Measurements from ENCODE around the gene BACH2. TPM values are rescaled to one million over a fixed set of nuclear protein-coding genes. Genes with fewer than 3 reads are reported as not detected.

BACH2 gene
- total RNA-seq, 1 donor from 2014 or later: 88.8 TPM

DNA sequence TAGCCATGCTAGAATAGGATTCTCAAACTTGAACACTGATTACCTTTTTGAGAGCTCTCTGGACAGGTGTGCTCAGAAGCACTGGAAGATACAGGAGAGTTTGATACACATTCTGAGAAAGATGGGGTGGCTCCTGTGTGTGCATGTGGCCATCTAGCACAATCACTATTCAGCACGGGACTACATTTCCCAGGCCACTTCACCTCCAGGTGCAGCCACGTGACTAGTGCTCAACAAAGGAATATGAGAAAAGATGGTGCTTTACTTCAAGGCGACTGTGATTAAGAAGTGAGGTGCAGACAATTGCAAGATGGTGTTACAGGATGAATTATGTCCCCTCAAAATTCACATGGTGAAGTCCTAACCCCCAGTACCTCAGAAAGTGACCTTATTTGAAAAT lies 103.8 kb downstream of the BACH2 start:
- no peaks in the 10 kb centered on the region for H3K27me3 Mint-ChIP-seq (ENCODE audit: low read depth)
- DNase-seq (ENCODE audit: low spot score): no peak
- peaks cover 53% of the 10 kb centered on the region for H3K36me3 Mint-ChIP-seq (ENCODE audit: low read depth)
- H3K4me1 Mint-ChIP-seq (ENCODE audit: low read depth): peaks cover 59% of the 10 kb centered on the region
- H3K9me3 Mint-ChIP-seq: peaks cover 4% of the 10 kb centered on the region
- H3K27ac Mint-ChIP-seq: no peak overlapping the region
- H3K4me3 Mint-ChIP-seq (ENCODE audit: low read depth): no peak overlapping the region
- intact Hi-C loops (cut with micrococcal nuclease): loop anchor here (1.0 to 5.0 kb wide), 6 partner anchors 48 to 274 kb away; no protein-coding TSS in a partner anchor

DNA sequence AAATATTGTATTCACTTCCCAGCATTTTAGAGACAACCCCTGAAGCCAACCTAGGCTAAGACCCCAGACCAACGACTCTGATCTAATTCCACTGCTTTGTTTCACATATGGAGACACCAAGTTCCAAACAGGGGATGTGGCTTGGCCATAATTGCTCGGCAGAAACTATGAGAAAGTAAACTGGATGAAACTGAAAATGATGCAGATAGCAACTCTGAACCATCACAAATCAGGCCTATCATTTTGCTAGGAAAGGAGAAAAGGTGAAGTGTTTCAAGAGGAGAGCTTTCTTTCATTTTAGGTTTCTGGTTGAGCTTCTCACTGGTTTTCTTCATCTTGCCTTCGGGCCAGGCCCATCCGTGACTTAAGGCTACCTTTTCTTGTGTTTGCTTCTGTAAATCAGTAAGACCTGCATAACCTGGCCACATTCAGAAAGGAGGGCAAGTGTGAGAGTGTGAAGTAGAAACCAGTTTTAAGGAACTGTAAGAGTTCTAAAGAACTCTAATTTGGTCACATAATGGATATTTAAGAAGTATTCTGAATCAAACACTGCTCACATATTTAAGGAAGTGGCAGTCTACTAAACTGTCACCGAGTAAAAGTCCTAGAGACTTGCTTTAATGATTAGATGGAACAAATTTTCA lies 105.8 kb downstream of the BACH2 start:
- DNase-seq (ENCODE audit: low spot score): no peak
- intact Hi-C loops (cut with micrococcal nuclease): loop anchor here (2.0 to 5.0 kb wide), 7 partner anchors 44 to 276 kb away; no protein-coding TSS in a partner anchor
- peaks cover 78% of the 10 kb centered on the region for H3K4me1 Mint-ChIP-seq (ENCODE audit: low read depth)
- peak overlapping the region; percentile 24 for H3K4me3 Mint-ChIP-seq (ENCODE audit: low read depth)
- no peaks in the 10 kb centered on the region for H3K27me3 Mint-ChIP-seq (ENCODE audit: low read depth)
- H3K9me3 Mint-ChIP-seq: no peaks in the 10 kb centered on the region
- peak overlapping the region; percentile 18 for H3K27ac Mint-ChIP-seq
- H3K36me3 Mint-ChIP-seq (ENCODE audit: low read depth): peaks cover 46% of the 10 kb centered on the region

DNA sequence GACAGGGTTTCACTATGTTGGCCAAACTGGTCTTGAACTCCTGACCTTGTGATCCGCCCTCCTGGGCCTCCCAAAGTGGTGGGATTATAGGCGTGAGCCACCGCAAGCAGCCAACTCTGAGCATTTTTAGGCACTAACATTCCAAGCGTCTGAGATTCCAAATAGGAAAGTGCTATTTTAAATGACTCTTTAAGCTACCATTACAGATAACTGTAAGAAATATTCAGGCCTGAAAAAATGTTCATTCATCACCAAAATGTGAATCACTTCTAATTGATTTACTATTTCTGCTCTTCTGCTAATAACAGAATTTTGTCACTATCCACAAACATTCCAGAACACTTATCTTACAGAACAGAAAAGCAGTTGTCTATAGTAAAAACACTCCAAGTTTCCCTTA lies 106.5 kb downstream of the BACH2 start:
- Mint-ChIP-seq H3K4me3 (ENCODE audit: low read depth) (no peak overlapping the region), H3K36me3 (ENCODE audit: low read depth) (peaks cover 43% of the 10 kb centered on the region), H3K27ac (no peak overlapping the region), H3K27me3 (ENCODE audit: low read depth) (no peaks in the 10 kb centered on the region), H3K9me3 (no peaks in the 10 kb centered on the region), H3K4me1 (ENCODE audit: low read depth) (peaks cover 74% of the 10 kb centered on the region)
- DNase-seq (ENCODE audit: low spot score): no peak
- intact Hi-C loops (cut with micrococcal nuclease): loop anchor here (2.0 to 5.0 kb wide), 7 partner anchors 45 to 277 kb away; no protein-coding TSS in a partner anchor

DNA sequence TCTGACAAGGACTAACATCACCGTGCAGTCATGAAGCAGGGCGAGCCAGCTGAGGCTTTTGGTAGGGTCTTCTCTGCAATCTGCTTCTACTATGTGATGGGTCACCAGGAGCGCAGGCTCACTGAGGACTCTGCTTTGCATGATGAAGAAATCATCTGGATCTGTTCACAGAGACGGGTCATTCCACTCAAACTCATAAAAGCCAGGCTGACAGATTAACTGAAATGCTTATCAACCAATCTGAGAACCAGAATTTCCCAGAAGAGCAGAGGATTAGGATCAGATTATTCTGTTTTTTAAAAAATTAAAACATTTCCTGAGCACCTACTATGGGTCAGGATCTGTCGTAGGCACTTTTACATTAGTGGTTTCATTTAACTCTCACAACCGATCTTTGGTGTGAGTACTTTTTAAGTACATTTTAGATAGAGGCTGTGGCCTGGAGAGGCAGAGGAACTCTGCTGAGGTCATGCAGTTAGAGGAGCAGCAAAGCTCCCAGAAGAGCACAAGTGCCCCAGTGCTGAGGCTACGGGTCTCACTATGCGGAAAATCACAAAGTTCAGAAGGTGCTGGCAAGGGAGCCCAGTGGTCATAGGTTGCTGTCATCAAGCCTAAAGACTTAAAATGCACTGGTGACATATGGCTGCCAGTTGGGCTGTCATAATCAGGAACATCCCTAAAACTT lies 109.1 kb downstream of the BACH2 start:
- H3K4me1 Mint-ChIP-seq (ENCODE audit: low read depth): peaks cover 73% of the 10 kb centered on the region
- intact Hi-C loops (cut with micrococcal nuclease): loop anchor here (1.0 kb wide), 1 partner anchor 11 kb away; no protein-coding TSS in a partner anchor
- peak overlapping the region; percentile 68 for H3K4me3 Mint-ChIP-seq (ENCODE audit: low read depth)
- no peaks in the 10 kb centered on the region for H3K9me3 Mint-ChIP-seq
- H3K27me3 Mint-ChIP-seq (ENCODE audit: low read depth): no peaks in the 10 kb centered on the region
- H3K36me3 Mint-ChIP-seq (ENCODE audit: low read depth): peaks cover 48% of the 10 kb centered on the region
- H3K27ac Mint-ChIP-seq: peak overlapping the region; percentile 75
- DNase-seq (ENCODE audit: low spot score): no peak

DNA sequence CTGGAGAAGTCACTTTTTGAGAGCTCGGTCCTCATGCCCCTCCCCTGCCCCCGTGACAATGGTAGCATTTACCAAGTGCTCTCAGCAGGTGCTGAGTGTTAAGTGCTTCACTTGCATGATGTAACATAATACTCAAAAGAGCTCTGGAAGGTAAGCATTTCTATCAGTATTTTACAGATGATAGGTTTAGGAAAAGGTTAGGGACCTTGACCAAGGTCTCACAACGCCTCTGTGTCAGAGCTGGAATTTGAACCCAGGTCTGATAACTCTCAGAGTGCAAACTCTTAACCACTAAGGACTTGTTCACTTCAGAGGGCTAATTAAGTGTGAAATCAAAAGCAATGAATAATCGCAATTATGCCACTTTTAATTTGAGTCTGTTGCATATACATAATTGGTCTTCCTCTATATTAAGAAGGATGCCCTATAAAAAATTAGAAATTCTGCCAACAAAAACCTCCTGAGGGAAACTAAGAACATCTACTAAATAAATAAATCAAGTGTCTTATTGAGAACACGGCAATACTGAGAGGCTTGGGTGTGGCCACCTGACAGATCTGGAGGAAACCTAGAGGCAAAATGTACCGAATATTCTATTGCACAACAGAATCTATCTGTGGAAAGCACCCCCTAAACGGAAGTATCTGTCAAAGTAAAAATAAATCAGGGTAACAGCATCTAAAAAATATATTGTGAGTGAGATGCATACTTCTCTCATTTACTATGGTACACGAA lies 109.8 kb downstream of the BACH2 start:
- Mint-ChIP-seq H3K27me3 (ENCODE audit: low read depth) (no peaks in the 10 kb centered on the region), H3K9me3 (no peaks in the 10 kb centered on the region), H3K4me1 (ENCODE audit: low read depth) (peaks cover 72% of the 10 kb centered on the region), H3K4me3 (ENCODE audit: low read depth) (peak overlapping the region; percentile 68), H3K36me3 (ENCODE audit: low read depth) (peaks cover 52% of the 10 kb centered on the region), H3K27ac (peak overlapping the region; percentile 75)
- no peak for DNase-seq (ENCODE audit: low spot score)
- intact Hi-C loops (cut with micrococcal nuclease): loop anchor here (1.0 kb wide), 1 partner anchor 11 kb away; no protein-coding TSS in a partner anchor

DNA sequence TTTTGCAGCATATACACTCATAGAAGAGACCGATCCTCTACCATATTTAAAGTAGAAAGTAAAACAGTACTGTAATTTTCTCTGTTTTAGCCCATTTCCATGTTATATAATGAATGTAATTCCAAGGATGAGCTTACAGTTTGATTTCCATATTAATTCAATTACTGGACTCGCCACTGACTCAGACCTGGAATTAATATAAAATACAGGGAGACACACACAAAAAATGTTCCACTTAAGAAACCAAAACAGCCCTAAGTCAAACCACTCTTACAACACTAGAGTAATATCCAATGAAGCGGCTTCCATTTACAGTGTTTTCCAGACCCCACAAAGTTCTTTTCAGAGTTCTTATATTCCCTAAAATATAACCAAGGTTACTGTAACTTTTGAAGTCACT lies 110.6 kb downstream of the BACH2 start:
- Mint-ChIP-seq H3K4me1 (ENCODE audit: low read depth) (peaks cover 71% of the 10 kb centered on the region), H3K9me3 (no peaks in the 10 kb centered on the region), H3K4me3 (ENCODE audit: low read depth) (no peak overlapping the region), H3K27ac (no peak overlapping the region), H3K36me3 (ENCODE audit: low read depth) (peaks cover 56% of the 10 kb centered on the region), H3K27me3 (ENCODE audit: low read depth) (no peaks in the 10 kb centered on the region)
- no peak for DNase-seq (ENCODE audit: low spot score)
- intact Hi-C loops (cut with micrococcal nuclease): no loop called here

DNA sequence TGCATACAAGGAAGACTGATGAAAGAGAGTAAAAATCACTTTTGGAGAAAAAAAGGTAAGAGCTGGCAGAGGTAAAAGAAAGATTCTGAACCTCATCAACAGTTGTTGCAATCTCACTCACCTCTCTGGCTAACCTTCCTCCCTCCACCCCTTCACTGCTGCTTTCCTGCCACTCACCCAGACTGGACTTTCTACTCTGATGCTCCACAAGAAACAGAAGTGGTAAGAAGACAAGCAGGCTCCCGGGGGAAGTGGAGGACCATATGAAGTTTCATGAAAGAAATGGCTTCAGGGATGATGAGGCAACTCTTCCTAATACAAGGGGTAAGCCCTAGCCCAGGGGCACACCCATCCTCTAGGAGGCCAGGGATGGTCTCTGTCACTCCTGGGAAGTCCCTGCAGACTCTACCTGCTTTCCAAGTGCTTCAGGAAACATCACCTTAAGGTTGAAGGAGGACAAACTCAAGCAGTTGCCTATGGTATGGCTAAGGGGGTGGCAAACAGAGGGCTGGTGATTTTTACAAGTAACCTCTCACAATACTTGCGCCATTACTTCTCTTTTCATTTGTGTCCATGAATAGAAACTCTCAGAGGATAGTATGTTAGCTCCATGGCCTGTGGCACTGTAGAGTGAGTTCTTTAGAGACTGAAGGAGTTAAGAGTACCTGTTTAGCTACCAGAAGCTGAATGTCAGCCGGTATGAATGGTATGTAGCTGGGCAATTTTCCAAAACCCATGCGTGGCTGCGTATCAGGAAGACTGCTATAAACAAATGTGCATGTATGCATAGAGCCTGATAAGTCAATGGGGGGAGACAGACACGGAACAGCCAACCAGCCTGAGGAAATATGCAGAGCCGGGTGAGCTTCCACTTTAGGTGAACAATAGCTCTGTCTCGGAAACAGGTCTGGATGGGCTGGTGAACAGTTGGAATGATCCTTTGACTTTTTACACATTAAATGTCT lies 112.0 kb downstream of the BACH2 start:
- Mint-ChIP-seq H3K4me1 (ENCODE audit: low read depth) (peaks cover 59% of the 10 kb centered on the region), H3K9me3 (no peaks in the 10 kb centered on the region), H3K36me3 (ENCODE audit: low read depth) (peaks cover 57% of the 10 kb centered on the region), H3K27me3 (ENCODE audit: low read depth) (no peaks in the 10 kb centered on the region), H3K27ac (no peak overlapping the region), H3K4me3 (ENCODE audit: low read depth) (no peak overlapping the region)
- intact Hi-C loops (cut with micrococcal nuclease): no loop called here
- DNase-seq (ENCODE audit: low spot score): no peak

DNA sequence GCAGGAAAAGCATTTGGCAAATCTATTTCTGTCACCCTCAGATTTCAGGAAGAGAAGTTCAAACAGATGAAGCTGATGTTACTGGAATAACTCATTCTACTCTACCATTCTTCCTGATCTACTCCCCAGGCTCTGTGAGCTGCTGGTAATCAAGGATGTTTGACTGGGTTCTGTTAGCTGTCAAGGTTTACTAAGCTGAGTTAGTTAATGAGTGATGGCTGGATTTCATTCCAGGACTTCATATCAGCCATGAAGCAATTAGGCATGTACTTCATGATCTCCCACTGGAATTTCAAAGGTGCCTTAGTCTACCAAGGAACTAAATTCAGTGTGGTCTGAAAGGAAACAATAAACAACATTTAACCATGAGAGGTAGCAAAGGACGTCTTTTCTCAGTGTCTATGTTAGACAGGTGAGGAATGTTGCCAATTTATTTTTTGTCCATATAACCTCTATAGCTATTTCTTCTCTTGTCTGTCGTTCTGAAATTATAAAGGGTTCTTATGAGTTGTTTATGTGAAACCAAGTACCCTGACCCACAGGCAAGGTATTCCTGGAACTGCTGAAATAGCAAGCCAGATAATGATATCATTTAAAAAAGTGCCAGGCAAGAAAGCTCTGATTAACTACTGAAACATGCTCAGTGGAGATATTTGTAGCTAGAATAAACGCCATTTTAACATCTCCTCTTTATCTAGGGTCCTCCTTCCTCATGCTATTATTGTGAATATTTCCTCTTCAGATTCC lies 112.9 kb downstream of the BACH2 start:
- intact Hi-C loops (cut with micrococcal nuclease): no loop called here
- H3K27ac Mint-ChIP-seq: no peak overlapping the region
- no peak for DNase-seq (ENCODE audit: low spot score)
- peaks cover 56% of the 10 kb centered on the region for H3K4me1 Mint-ChIP-seq (ENCODE audit: low read depth)
- no peaks in the 10 kb centered on the region for H3K9me3 Mint-ChIP-seq
- no peak overlapping the region for H3K4me3 Mint-ChIP-seq (ENCODE audit: low read depth)
- H3K36me3 Mint-ChIP-seq (ENCODE audit: low read depth): peaks cover 50% of the 10 kb centered on the region
- no peaks in the 10 kb centered on the region for H3K27me3 Mint-ChIP-seq (ENCODE audit: low read depth)

DNA sequence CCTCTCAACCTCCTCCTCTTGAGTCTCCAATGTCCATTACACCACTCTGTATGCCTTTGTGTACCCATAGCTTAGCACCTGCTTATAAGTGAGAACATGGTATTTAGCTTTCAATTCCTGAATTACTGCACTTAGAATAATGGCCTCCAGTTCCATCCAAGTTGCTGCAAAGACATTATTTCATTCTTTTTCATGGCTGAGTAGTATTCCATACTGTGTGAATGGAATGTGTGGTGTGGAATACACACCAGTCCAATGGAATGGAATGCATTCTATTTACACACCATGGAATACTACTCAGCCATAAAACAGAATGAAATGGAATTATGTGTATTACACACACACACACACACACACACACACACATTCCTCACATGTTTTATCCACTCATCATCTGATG lies 116.1 kb downstream of the BACH2 start:
- no peak overlapping the region for H3K27ac Mint-ChIP-seq
- no peaks in the 10 kb centered on the region for H3K27me3 Mint-ChIP-seq (ENCODE audit: low read depth)
- no peaks in the 10 kb centered on the region for H3K9me3 Mint-ChIP-seq
- intact Hi-C loops (cut with micrococcal nuclease): no loop called here
- H3K4me1 Mint-ChIP-seq (ENCODE audit: low read depth): peaks cover 64% of the 10 kb centered on the region
- no peak for DNase-seq (ENCODE audit: low spot score)
- H3K36me3 Mint-ChIP-seq (ENCODE audit: low read depth): peaks cover 43% of the 10 kb centered on the region
- H3K4me3 Mint-ChIP-seq (ENCODE audit: low read depth): no peak overlapping the region

DNA sequence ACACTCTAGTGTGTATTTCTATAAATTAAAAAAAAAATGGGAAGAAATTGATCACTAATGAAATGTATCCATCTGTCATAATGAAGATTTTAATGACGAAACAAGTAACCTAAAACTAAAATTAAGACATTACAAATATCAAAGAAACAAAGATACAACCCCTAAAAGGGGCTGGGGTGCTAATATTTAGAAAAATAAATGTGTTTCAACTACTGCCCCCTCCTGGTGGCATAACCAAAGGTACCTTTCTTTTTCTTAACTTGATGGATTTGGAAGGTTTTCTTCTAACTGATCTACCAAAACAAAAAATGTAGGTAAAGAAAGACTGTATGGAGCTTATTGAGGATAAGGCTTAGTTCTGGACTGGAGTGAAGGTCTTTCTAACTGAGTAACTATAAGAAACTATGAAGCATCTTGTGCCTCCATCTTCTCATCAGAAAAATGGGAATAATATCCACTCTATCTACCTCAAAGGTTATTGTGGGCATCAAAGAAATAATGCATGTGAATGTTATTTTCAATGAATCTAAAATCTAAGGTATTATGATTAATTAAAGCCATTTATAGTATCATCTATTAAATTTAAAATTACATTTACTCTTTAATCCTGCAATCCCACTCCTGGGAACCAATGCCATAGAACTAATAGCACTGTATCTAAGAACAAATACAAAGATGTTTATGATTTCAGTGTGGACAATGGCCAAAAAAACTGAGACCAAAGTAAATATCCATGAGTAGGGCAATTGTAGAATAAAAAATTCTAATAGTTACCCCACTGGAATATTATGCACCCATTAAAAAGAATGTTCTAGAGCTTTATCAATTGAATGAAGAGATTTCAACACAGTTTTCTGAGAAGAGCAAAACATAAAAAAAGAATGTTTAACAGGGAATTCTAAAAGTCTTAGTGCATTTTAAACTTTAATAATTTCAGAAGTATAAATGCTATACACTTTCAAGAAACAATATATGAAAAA lies 117.2 kb downstream of the BACH2 start:
- intact Hi-C loops (cut with micrococcal nuclease): loop anchor here (5.0 kb wide), 4 partner anchors 53 to 298 kb away; no protein-coding TSS in a partner anchor
- no peak overlapping the region for H3K4me3 Mint-ChIP-seq (ENCODE audit: low read depth)
- no peaks in the 10 kb centered on the region for H3K27me3 Mint-ChIP-seq (ENCODE audit: low read depth)
- peaks cover 67% of the 10 kb centered on the region for H3K4me1 Mint-ChIP-seq (ENCODE audit: low read depth)
- no peak overlapping the region for H3K27ac Mint-ChIP-seq
- H3K9me3 Mint-ChIP-seq: no peaks in the 10 kb centered on the region
- DNase-seq (ENCODE audit: low spot score): no peak
- peaks cover 38% of the 10 kb centered on the region for H3K36me3 Mint-ChIP-seq (ENCODE audit: low read depth)

Measured in activated T-helper 2 cell treated with anti-CD3 and anti-CD28 coated beads, Interferon-gamma antibody, Interleukin-2, Interleukin-4, amounts not matched to agents 10 μg/mL and 5 μg/mL and 100 μg/mL, durations not matched to agents 14 hours and 24 hours and 36 hours (primary cell).